CD4-positive, alpha-beta T cell treated with Interleukin-10 for 1 hour (primary cell): ENCODE results near the gene PDZD7.

ENCODE experiments used
- DNase-seq: peaks from one replicate; pipeline ENCODE4 v3.0.0-alpha.2; 2020

PDZD7 gene

GRCh38 chr10:101018118-101018599, 12.8 kb downstream of the PDZD7 start:
- DNase-seq = no peak

GRCh38 chr10:101016814-101017213, 14.1 kb downstream of the PDZD7 start:
- no peak for DNase-seq

DNA sequence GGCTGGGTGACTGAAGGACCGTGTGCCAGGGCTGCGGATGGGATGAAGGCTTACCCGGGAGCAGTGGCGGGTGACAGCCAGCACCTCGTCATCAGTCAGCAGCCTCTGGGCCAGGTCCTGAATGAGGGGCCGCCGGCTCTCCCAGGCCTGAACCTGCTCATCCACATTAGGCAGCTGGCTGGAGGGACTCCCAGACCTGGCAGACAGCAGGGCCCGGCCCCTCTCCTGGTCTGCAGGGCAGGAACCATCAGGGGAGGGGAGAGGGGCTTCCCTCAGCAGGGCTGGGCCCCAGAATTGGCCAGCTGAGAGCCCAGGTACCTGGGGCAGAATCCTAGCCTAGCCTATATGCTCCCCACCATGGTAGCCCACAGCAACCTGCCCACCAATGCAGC, 15.4 kb downstream of the PDZD7 start:
- DNase-seq = no peak

DNA sequence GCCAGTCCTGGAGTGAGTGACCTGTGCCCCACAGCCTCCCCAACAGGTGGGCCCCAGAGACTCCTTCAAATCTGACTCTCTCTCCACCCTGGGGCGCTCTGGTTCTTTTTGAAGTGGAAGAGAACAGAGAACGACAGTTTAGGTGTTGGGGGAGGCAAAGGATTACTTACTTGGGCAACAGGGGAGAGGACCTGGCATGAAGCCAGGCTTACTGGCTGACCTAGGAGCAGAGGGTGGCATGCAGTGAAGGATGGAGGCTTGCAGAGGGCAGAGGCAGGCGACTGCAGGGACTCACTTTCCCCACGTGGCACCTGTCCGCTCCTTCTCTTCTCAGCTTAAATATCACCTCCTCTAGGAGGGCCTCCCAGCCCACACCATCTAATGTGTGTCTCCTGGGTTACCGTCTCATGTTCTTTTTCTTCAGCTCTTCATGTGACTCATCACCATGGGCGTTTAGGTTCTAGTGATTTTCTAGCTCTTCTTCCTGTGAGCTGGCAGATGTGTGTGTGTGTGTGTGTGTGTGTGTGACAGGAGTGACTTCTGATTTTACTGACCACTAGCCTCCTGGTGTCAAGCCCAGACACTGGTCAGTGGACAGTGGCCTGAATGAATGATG, 15.9 kb downstream of the PDZD7 start:
- DNase-seq = no peak

DNA sequence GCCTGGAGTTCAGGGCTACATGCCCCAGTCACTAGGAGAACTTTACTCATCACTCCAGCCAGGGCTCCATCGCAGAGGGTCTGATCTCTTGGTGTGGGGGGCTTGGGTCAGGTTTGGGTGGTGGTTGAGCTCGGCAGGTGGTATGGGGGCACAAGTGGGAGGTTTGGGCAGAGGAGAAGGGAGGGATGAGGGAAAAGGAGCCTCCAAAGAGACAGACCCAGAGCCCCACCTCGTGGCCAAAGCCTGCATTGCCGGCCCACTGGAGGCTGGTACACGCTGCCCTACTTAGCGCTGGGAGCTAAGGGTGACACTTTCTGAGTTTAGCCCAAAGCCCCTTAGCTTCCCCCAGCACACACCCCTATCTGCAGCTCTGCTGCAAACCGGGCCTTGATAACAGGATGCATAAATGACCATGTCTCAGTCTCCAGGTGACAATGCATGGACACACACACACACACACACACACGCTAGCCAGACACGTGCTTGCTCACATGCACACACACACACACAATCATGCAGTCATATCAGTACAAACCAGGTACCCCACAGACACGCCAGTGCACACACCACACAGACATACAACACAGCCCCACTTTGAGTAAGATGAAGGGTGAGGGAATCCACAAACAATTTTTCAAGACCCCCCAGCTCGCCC, 16.6 kb downstream of the PDZD7 start:
- peak; percentile 79 for DNase-seq

GRCh38 chr10:101013365-101013825, 17.5 kb downstream of the PDZD7 start:
- no peak for DNase-seq

- peak; percentile 84 for DNase-seq
Observed at GRCh38 chr10:101012525-101013364, 18.2 kb downstream of the PDZD7 start.

- DNase-seq = no peak
Observed at GRCh38 chr10:101011517-101012423, 19.2 kb downstream of the PDZD7 start.

DNA sequence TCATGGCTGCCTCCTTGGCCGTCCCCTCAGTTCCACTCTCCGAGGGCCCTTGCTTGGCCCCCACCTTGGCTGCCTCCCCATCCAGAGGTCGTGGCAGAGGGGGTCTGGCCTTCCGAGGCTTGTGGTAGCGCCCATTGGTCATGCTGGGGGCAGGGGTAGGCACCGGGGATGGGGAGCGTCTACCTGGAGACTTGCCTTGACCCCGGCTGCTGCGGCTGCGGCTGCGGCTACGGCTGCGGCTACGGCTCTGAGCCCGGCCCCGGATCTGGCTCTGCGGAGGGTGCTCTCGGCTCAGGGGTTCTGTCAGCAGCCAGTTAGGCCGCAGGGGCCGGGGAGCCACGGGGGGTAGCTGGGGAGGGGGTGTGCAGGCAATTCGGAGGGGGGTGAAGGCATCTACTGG, 20.6 kb downstream of the PDZD7 start:
- no peak for DNase-seq

DNA sequence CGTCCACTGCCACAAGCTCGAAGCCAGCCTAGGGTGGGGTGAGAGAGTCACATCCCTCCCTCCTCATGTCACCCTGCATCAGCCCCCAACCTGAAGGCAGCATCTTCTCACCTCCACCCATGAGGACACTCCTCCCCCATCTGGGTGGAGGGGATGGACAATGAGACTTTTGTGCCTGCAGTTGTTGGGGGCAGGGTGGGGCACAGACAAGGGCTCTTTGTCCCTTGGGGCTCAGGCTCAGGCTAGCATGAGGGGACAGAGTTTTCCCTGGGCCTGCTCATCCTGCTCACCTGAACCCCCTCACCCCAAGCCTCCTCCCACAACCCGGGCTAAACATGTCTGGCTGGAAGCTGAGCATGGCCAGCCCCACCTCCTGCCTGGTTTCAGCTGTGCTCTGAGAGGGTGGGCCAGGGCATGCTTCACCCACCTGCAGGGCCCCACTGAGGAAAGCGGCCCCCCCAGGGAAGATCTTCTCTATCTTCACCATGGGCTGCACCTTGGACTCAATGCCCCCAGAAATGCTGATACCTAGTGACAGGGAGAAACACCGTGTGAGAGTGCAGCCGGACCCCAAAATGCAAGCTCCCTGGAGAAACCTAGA, 22.0 kb downstream of the PDZD7 start:
- DNase-seq = no peak

DNA sequence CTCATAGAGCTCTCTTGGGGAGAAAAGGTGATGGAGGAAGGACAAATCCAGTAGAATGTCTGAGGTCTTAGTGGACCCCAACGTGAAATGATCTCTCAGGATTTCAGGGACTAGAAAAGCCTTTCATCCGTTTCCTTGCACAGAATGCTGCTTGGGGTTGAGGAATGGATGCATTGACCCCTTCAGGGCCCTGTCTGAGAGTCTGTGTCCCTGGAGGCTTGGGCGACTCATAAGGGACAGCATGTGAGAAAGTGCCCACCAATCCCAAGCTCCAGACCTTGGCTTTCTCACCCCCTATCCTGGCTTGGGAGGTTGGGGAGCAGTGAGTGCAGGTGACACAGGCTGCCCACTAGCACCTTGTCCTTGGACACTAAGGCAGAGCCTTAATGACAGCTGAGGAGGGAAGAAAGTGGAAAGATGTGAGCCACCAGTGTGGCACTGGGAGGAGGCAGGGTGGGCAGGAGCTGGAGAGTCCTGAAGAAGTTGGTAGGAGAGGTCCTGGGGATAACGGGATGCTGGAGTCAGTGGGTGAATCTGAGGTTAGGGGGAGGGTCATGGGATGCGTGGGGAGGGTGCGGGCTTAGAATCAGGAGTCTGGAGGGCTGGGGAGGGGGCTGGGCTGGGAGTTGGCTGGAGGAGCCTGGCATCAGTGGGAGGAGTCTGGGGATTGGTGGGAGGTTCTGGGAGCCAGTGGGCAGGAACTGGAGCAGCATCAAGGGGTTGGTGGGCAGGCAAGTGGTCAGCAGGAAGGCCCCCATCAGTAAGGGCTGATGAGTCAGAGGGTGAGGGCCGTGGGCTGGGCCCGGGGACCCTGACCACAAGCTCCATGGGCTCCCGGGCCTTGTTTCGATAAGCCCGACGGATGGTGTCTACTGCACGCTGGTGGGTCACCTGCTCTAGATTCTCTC, 22.8 kb downstream of the PDZD7 start:
- no peak for DNase-seq

- DNase-seq = no peak
Observed at GRCh38 chr10:101007099-101007711, 23.7 kb downstream of the PDZD7 start.

- DNase-seq = no peak
Observed at GRCh38 chr10:101006593-101007098, 24.3 kb downstream of the PDZD7 start.

- DNase-seq = no peak
Observed at GRCh38 chr10:101005869-101006567, 24.9 kb downstream of the PDZD7 start.

DNA sequence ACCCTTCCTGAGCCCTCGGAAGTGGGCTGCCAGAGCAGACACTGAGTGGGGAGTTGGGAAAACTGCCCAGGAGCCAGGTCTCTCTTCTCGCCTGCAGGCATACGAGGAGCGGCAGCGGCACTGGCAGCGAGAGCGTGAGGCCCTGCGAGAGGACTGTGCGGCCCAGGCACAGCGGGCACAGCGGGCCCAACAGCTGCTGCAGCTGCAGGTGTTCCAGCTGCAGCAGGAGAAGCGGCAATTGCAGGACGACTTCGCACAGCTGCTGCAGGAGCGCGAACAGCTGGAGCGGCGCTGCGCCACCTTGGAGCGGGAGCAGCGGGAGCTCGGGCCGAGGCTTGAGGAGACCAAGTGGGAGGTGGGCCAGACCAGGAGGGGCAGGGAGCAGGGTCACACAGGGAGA, 25.6 kb downstream of the PDZD7 start:
- no peak for DNase-seq

DNA sequence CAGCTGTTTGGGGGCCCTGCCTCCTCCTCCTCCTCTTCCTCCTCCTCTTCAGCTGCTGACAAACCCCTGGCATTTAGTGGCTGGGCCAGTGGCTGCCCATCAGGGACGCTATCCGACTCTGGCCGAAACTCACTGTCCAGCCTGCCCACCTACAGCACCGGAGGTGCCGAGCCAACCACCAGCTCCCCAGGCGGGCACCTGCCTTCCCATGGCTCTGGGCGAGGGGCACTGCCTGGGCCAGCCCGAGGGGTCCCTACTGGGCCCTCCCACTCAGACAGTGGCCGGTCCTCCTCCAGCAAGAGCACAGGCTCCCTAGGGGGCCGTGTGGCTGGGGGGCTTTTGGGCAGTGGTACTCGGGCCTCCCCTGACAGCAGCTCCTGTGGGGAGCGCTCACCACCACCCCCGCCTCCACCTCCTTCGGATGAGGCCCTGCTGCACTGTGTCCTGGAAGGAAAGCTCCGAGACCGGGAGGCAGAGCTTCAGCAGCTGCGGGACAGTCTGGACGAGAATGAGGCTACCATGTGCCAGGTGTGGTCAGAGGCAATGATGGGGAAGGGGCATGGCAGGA, 27.2 kb downstream of the PDZD7 start:
- DNase-seq = no peak

- DNase-seq = no peak
Observed at GRCh38 chr10:101002456-101002855, 28.5 kb downstream of the PDZD7 start.

DNA sequence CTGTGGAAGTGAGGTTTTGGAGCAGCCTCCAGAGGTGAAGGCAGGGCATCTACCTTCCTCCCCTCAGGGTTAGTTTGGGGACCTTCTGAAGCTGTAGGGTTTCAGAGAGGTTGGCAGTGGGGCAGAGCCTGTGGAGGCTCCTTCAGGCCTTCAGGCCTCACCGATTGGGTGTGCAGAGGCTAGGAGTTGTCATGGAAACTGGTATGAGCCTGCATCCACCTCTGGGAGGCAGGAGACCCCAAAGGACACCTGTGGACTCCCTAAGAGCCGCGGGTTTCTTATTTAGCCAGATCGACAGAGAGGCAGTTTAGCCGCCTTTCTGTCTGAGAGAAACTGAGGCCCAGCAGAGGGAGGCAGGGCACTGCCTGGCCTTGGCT, 29.3 kb downstream of the PDZD7 start:
- no peak for DNase-seq

DNA sequence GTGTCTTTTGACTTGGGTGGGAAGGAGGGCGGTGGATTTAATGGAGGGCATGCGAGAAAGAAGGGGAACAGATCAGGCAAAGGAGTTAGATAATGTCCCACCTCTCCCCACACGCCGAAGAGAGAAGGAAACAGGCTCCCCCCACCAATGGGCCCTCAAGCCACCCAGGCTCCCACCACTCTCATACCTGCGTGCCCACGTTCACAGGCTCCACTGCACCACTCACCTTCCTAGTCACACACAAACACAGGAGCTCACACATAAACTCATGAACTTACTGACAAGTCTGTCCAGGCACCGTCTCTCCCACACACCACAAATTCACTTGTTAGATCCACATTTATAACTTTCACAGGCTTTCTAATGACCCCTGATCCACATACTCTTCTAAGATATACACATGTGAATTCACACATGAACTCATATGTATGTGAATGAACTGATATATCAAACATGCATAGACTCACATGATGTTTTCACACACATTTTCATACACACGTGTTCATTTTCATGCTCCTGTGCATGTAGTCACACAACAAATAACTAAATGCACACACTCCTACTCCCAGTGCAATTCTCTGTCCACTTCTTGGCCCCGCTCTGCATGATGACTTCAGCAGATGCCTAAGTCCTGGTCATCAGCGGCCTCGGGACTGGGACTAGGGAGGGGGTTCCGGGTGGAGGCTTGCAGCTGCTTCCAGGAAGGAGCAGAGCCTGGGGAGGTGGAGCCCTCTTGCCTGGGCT, 29.8 kb downstream of the PDZD7 start:
- no peak for DNase-seq
